Effector memory CD4-positive, alpha-beta T cell (primary cell): ENCODE measurements around the gene TMPRSS7.
"Not testable (repeated sequence)": the region's sequence is repeated elsewhere in the genome, so short reads cannot be mapped to it uniquely, and the experiment has no call there.

Source experiments
- DNase-seq, 3 donors: peaks; one replicate each; pipeline ENCODE4 v3.0.0-alpha.2; 2020
- H3K27ac ChIP-seq: 2 replicates; pipeline ENCODE4 v1.7.0; 2013; ENCODE audit warnings: mild to moderate bottlenecking, low read length, moderate library complexity; ENCODE audit not compliant: insufficient read depth, poor library complexity, severe bottlenecking
- H3K27me3 ChIP-seq: replicated peaks from 2 replicates; pipeline ENCODE4 v1.7.0; 2013; ENCODE audit warnings: mild to moderate bottlenecking, low read length; ENCODE audit not compliant: insufficient read depth, control insufficient read depth, poor library complexity, severe bottlenecking
- H3K36me3 ChIP-seq: 2 replicates; pipeline ENCODE4 v1.7.0; 2013; ENCODE audit warnings: mild to moderate bottlenecking, low read length, moderate library complexity; ENCODE audit not compliant: control insufficient read depth, insufficient read depth
- H3K4me1 ChIP-seq: 2 replicates; pipeline ENCODE4 v1.7.0; 2013; ENCODE audit warnings: low read length, mild to moderate bottlenecking; ENCODE audit not compliant: control insufficient read depth, insufficient read depth, poor library complexity, severe bottlenecking
- H3K4me3 ChIP-seq: 2 replicates; pipeline ENCODE4 v1.7.0; 2013; ENCODE audit warnings: low read length, low read depth, mild to moderate bottlenecking; ENCODE audit not compliant: insufficient read depth, poor library complexity, severe bottlenecking
- H3K9me3 ChIP-seq: 2 replicates; pipeline ENCODE4 v1.7.0; 2013; ENCODE audit warnings: mild to moderate bottlenecking, low read length, moderate library complexity; ENCODE audit not compliant: control insufficient read depth

The TMPRSS7 gene

GRCh38 chr3:112032098-112032731 is 2.3 kb upstream of the TMPRSS7 start:
- Histone ChIP-seq H3K36me3 (no peaks in the 10 kb centered on the region), H3K9me3 (no peaks in the 10 kb centered on the region), H3K27ac (no peak overlapping the region), H3K4me1 (no peaks in the 10 kb centered on the region), H3K27me3 (no peaks in the 10 kb centered on the region), H3K4me3 (no peak overlapping the region)
- DNase-seq = no peak

- DNase-seq = no peak
- Histone ChIP-seq H3K36me3 (no peaks in the 10 kb centered on the region), H3K9me3 (no peaks in the 10 kb centered on the region), H3K27me3 (no peaks in the 10 kb centered on the region), H3K4me3 (no peak overlapping the region), H3K4me1 (no peaks in the 10 kb centered on the region), H3K27ac (no peak overlapping the region)
Observed at GRCh38 chr3:112035241-112035640, 705 bp downstream of the TMPRSS7 start.

- not testable (repeated sequence) for H3K9me3 ChIP-seq, H3K4me3 ChIP-seq, DNase-seq, H3K27me3 ChIP-seq, H3K4me1 ChIP-seq, H3K27ac ChIP-seq, H3K36me3 ChIP-seq
Observed at GRCh38 chr3:112037194-112037593, 2.7 kb downstream of the TMPRSS7 start.

- no peak for DNase-seq
- no peaks in the 10 kb centered on the region for H3K4me1 ChIP-seq
- H3K27ac ChIP-seq = no peak overlapping the region
Observed at GRCh38 chr3:112038863-112039262, 4.3 kb downstream of the TMPRSS7 start.

GRCh38 chr3:112041321-112041720 is 6.8 kb downstream of the TMPRSS7 start:
- Histone ChIP-seq H3K27ac (no peak overlapping the region), H3K27me3 (no peaks in the 10 kb centered on the region), H3K9me3 (no peaks in the 10 kb centered on the region), H3K4me1 (no peaks in the 10 kb centered on the region), H3K36me3 (no peaks in the 10 kb centered on the region), H3K4me3 (no peak overlapping the region)
- no peak for DNase-seq

More at GRCh38 chr3:112038863-112039262, 4.3 kb downstream of the TMPRSS7 start:
- no peaks in the 10 kb centered on the region for H3K27me3 ChIP-seq
- no peaks in the 10 kb centered on the region for H3K36me3 ChIP-seq
- H3K9me3 ChIP-seq = no peaks in the 10 kb centered on the region
- H3K4me3 ChIP-seq = no peak overlapping the region

- DNase-seq = no peak
- H3K36me3 ChIP-seq = no peaks in the 10 kb centered on the region
- no peaks in the 10 kb centered on the region for H3K4me1 ChIP-seq
- H3K4me3 ChIP-seq = no peak overlapping the region
- no peaks in the 10 kb centered on the region for H3K27me3 ChIP-seq
- H3K27ac ChIP-seq = no peak overlapping the region
- no peaks in the 10 kb centered on the region for H3K9me3 ChIP-seq
Observed at GRCh38 chr3:112042842-112043280, 8.3 kb downstream of the TMPRSS7 start.

- DNase-seq = peak in 1 of 3 donors; percentile 26
- H3K27me3 ChIP-seq = no peaks in the 10 kb centered on the region
- no peak overlapping the region for H3K4me3 ChIP-seq
- no peaks in the 10 kb centered on the region for H3K9me3 ChIP-seq
- no peak overlapping the region for H3K27ac ChIP-seq
- H3K4me1 ChIP-seq = no peaks in the 10 kb centered on the region
- no peaks in the 10 kb centered on the region for H3K36me3 ChIP-seq
Observed at GRCh38 chr3:112043621-112044201, 9.2 kb downstream of the TMPRSS7 start.

GRCh38 chr3:112046599-112046998 is 12.1 kb downstream of the TMPRSS7 start:
- H3K27ac ChIP-seq = no peak overlapping the region

GRCh38 chr3:112047264-112047663 is 12.7 kb downstream of the TMPRSS7 start:
- Histone ChIP-seq H3K9me3 (no peaks in the 10 kb centered on the region), H3K4me1 (no peaks in the 10 kb centered on the region), H3K27me3 (no peaks in the 10 kb centered on the region), H3K4me3 (no peak overlapping the region), H3K36me3 (no peaks in the 10 kb centered on the region), H3K27ac (no peak overlapping the region)
- no peak for DNase-seq

More at GRCh38 chr3:112046599-112046998, 12.1 kb downstream of the TMPRSS7 start:
- Histone ChIP-seq H3K9me3 (no peaks in the 10 kb centered on the region), H3K36me3 (no peaks in the 10 kb centered on the region), H3K4me1 (no peaks in the 10 kb centered on the region), H3K27me3 (no peaks in the 10 kb centered on the region), H3K4me3 (no peak overlapping the region)
- DNase-seq = no peak

GRCh38 chr3:112048911-112049310 is 14.4 kb downstream of the TMPRSS7 start:
- Histone ChIP-seq H3K27me3 (no peaks in the 10 kb centered on the region), H3K36me3 (no peaks in the 10 kb centered on the region), H3K27ac (no peak overlapping the region), H3K4me3 (no peak overlapping the region), H3K9me3 (no peaks in the 10 kb centered on the region), H3K4me1 (no peaks in the 10 kb centered on the region)
- no peak for DNase-seq
